HG02571 (cell line): Measurements from ENCODE around the gene C4BPB.

Source experiments
- ATAC-seq: cut with Tn5 transposase; IDR thresholded peaks from one replicate; pipeline ENCODE4 v1.9.1; 2021; ENCODE audit warnings: mild to moderate bottlenecking, moderate library complexity; ENCODE audit not compliant: unreplicated experiment

The C4BPB gene

DNA sequence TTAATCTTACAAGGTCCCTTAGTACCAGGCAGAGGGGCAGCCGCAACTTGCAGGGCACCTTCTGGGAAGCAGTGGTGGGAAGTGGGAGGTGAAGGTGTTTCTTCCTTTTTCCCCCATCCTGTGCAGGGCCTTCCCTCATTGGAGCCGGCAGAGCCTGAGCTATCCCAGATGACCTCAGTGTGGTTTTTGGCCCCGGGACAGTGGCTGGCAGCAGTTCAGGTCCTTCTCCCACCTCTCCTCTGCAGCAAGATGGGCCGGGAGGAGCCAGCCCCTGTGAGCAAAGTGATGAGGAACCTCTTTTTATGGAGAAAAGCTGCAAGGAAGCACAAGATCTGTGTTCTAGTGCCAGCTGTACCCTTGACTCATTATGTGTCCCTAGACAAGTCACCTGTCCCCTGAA, 28.8 kb upstream of the C4BPB start:
- no peak for ATAC-seq

GRCh38 chr1:207060596-207060995, 28.1 kb upstream of the C4BPB start:
- ATAC-seq = no peak

DNA sequence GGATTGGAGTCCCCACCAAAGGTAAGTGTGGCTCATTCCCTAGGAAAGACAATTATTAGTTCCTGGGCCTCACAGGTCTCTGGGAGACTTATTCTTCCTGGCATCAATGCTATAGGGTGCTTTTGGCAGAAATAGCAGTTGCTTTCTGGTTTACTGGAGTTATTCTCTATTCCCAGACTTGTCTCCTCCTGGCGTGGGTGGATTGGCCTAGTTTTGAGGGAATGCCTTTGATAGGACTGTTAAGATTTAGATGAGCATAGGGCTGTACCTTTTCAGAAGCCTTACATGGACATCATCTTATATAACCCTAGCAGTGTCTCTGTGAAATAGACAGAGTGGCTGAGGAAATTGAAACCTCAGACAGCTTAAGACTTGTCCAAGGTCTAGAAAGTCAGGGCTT, 26.6 kb upstream of the C4BPB start:
- ATAC-seq = no peak

DNA sequence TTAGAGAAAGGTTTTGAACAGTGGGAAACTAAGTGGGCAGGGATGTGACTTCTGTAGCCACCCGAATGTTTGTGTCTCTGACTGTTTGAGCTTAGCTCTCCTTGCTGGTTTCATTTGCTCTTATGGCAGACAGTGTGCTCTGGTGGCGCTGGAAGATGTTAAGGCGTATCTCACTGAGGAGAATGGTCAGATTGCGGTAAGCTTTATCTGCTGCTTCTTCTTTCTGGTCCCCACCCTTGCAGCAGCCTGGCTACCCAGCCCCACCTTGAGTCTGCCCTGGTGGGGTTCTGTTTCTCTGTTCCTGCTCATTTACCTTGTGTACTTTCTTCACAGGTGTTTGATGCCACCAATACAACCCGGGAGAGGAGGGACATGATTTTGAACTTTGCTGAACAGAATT, 25.6 kb upstream of the C4BPB start:
- ATAC-seq = no peak

DNA sequence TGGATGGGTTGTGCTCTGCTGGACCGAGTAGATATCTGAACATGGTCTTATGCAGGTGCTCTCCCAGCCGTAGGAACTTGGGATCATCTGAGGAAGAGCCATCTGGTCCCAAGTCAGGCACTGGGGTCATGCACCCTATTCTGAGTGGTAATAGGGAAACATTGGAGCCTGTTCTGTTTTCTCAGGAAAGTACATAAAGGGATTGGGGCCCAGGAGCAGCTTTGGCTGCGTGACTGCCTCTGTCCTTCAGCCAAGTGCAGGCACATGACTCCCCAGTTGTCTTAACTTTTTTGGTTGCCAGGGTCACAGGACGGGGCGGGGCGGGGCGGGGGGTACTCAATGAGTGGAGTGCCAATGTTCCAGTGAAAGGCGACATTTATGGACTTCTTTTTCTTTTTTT, 24.1 kb upstream of the C4BPB start:
- ATAC-seq = no peak

GRCh38 chr1:207067185-207067584, 21.5 kb upstream of the C4BPB start:
- no peak for ATAC-seq

DNA sequence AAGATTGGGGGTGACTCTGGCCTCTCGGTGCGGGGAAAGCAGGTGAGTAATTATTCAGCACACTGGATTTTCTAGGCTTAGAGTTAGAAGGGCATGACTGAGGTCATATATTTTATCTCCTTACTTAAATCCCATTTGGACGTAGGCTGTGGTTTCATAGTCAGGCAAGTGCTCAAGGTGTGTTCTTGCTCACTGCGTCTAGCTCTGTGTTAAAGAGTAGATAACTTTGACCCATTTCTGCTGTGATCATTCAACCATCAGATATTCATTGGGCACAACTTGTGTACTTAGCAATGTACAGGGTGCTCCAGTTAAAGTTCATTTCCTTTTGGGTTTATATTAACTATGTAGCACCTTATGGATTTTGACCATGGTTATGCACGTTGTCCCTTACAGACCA, 21.0 kb upstream of the C4BPB start:
- ATAC-seq = no peak

GRCh38 chr1:207069061-207069460, 19.6 kb upstream of the C4BPB start:
- no peak for ATAC-seq

GRCh38 chr1:207069858-207070506, 18.7 kb upstream of the C4BPB start:
- ATAC-seq = no peak

DNA sequence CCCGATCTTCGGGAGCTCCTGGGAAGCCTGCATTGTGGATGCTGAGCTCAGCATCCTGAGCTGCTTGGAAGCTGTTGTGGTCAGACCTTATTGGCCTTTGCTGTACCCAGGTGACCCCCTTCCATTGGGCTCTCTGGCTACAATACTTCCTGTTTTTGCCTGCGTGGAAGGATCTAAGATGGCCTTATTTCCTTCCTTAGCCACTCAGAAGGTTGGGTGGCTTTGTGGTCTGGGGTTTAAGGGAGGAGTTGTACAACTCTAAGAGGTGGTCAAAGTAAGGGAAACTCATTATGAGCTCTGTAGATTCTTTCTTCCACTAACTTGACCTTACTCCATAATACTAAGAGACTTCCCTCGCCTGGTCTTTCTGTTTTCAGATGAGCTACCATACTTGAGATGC, 17.8 kb upstream of the C4BPB start:
- no peak for ATAC-seq

GRCh38 chr1:207071426-207071825, 17.2 kb upstream of the C4BPB start:
- ATAC-seq = no peak

- ATAC-seq = no peak
Measured at GRCh38 chr1:207072233-207072632, 16.4 kb upstream of the C4BPB start.

GRCh38 chr1:207073906-207074820, 14.5 kb upstream of the C4BPB start:
- no peak for ATAC-seq

DNA sequence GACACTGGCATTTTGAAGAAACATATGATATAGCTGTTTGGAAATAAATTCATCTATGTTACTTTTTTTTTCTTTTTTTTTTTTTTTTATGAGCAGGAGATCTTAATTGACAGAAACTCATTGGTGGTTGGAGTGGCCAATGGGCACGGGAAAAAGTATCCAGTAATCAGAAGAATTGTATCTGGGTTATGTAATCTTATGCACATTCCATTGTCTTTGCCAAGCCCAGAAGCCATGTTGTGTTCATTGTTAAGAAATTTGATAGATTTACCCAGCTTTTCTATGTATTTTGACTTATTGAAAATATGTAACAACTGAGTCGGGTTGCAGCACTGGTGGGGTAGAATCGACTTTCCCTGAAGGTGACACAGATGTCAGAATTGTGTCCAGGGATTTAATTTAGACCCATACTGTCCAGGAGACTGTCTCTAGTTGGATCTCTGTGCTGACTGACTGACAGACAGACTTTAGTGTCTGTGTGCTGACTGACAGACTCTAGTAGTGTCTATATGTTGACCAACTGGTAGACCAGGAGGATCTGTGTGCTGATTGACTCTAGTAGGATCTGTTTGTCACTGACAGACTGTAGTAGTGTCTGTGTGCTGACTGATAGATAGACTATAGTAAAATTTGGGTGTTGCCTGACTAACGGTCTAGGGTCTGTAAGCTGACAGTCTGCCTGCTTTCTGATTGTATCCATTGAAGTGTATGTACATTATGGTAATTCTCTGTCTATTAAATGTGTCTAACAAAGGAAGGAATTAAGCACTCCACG, 12.3 kb upstream of the C4BPB start:
- no peak for ATAC-seq

DNA sequence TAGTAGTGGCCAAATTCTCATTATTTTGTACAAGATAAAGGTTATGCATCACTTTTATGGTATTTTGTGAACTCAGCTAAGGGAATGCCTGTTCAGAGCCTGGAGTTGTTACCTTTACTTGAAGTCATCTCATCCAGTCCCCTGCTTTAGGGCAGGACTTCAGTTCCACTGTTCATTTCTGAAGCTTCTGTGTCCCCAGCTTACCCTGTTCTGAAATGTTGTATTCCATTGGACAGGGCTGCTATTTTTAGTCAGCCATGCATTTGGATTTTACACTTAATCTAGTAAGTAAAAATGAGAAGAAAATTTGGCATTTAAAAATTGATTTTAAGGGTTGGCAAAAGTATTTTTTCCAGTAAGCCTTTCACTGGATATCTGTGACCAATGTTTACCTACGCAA, 11.6 kb upstream of the C4BPB start:
- ATAC-seq = no peak

DNA sequence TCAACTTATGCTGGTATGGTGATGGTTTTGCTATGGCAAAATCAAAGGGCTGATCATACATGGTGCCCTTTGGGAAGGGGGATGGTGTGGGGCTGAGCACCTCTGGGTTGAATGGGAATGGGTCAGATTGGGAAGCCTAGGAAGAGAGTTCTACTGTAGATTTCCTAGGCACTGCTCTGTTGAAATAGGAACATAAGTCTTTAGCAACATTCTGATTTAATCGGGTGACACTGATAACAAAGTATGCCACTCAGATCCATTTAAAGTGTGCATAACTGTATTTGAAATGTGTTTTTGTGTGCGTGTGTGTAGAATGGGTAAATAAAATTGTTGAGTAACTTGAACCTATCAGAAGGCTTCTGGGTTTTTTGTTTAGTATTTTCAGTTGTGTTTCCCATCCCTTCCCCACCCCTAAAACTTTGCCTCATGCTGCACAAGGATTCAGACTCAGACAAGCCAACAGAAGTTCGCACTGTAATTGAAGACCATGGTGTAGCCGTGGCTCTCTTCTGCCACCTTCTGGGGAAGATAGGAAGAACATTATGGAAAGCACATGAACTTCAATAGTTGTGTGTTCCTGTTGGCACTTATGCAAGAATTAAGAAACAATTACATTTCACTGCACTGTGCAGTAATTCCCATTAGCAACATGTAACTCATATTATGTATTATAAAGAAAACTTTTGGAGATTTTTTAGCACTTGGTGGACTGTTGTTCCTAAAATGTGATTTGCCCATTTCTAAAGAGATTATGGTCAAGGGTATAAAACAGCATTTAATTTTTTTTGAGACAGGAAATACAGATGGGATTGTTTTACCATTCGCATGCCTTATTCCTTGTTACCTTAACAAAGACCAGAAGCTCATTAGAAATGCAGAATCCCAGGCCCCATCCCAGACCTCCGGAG, 10.9 kb upstream of the C4BPB start:
- no peak for ATAC-seq

DNA sequence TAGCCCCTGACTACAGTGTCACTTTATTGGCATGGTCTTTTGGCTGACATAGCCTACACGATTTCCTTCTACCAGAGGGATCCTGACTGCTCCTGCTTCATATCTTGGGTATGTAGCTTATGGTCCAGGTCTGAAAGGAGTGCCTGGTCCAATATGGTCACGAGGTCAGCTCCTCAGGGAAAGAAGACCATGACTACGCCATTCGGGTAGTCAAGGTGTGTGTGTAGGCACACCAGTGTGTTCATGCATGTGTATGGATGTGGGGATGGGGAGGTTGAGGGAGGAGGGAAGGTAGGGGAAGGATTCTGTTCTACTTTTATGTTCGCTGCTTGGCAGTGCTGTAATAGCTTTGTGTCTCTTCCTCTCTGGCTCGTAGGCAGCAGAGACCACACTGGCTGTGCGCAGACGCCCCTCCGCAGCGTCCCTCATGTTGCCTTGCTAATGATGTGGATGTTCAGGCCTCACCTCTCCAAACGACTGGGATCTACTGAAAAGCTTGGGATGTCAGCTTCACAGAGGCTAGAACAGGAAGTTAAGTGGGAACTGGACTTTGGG, 10.0 kb upstream of the C4BPB start:
- ATAC-seq = no peak

GRCh38 chr1:207079706-207080241, 8.9 kb upstream of the C4BPB start:
- ATAC-seq = no peak

DNA sequence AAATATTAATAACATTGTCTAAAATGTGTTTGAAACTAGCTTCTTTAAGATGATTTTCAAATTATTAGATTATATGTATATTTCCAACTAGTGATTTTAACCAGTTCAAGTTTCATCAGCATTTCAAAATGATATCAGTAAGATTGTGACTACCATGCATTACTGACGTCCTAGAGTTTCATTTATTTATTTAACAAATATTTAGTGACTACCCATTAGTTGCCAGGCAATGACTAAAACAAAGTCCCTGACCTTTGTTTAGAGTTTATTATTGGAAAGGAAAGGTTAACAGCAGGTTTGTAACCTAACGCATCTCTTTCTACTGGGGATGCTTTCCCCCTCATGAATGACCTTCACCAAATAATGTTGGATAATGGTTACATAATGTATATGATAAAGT, 7.6 kb upstream of the C4BPB start:
- ATAC-seq = no peak

GRCh38 chr1:207081806-207082205, 6.9 kb upstream of the C4BPB start:
- ATAC-seq = no peak
